Keratinocyte (primary cell): Measurements from ENCODE around the gene MGMT. TPM values are rescaled to one million over a fixed set of nuclear protein-coding genes. Genes with fewer than 3 reads are reported as not detected.

Experiments
- DNase-seq: peaks from one replicate; pipeline ENCODE4 v3.0.0-alpha.2; 2011; ENCODE audit warnings: low read depth, missing footprints, low spot score
- FAIRE-seq: peaks from 2 replicates; lab custom pipeline; 2011; peaks lifted over from hg19 to GRCh38; lab: Jason Lieb, UNC
- H2AFZ ChIP-seq: 2 replicates; pipeline ENCODE4 v1.6.0; 2012; ENCODE audit warnings: low read length, control low read depth, inconsistent platforms; ENCODE audit not compliant: control insufficient read depth
- H3K27ac ChIP-seq: 2 replicates; pipeline ENCODE4 v1.5.1; 2011; ENCODE audit warnings: low read length; ENCODE audit not compliant: control insufficient read depth, insufficient read depth
- H3K27me3 ChIP-seq: 3 replicates; pipeline ENCODE4 v1.6.0; 2011; ENCODE audit warnings: low read length; ENCODE audit not compliant: control insufficient read depth, insufficient read depth; ENCODE audit errors: extremely low read depth
- H3K36me3 ChIP-seq, 2 experiments: 2 replicates in 1 of 2; 3 replicates in 1 of 2; pipeline ENCODE4 v1.5.1; 2011; ENCODE audit warnings: low read length in 2 of 2, mild to moderate bottlenecking in 1 of 2; ENCODE audit not compliant: control insufficient read depth in 2 of 2, insufficient read depth in 2 of 2; ENCODE audit errors: extremely low read depth in 1 of 2
- H3K4me1 ChIP-seq: 3 replicates; pipeline ENCODE4 v1.5.1; 2011; ENCODE audit warnings: low read length; ENCODE audit not compliant: control insufficient read depth, insufficient read depth; ENCODE audit errors: extremely low read depth
- H3K4me2 ChIP-seq: 3 replicates; pipeline ENCODE4 v1.6.0; 2011; ENCODE audit warnings: low read depth, low read length; ENCODE audit not compliant: control insufficient read depth, insufficient read depth; ENCODE audit errors: extremely low read depth
- H3K4me3 ChIP-seq, 3 experiments: fragments of 200-600 bp in 1 of 3; sonication (generic) in 1 of 3; 2 replicates in 2 of 3; 3 replicates in 1 of 3; pipeline ENCODE4 v1.5.1; 2011 to 2016; ENCODE audit warnings: low read length in 3 of 3, mild to moderate bottlenecking in 3 of 3, control low read depth in 2 of 3, inconsistent platforms in 1 of 3, low read depth in 1 of 3, mixed read lengths in 1 of 3, mixed run types in 1 of 3, moderate library complexity in 1 of 3; ENCODE audit not compliant: control insufficient read depth in 2 of 3, insufficient read depth in 2 of 3; ENCODE audit errors: extremely low read depth in 1 of 3
- H3K79me2 ChIP-seq: 2 replicates; pipeline ENCODE4 v1.6.0; 2012; ENCODE audit warnings: low read length; ENCODE audit not compliant: control insufficient read depth, insufficient read depth
- H3K9ac ChIP-seq: 3 replicates; pipeline ENCODE4 v1.6.0; 2011; ENCODE audit warnings: low read length; ENCODE audit not compliant: control insufficient read depth, insufficient read depth; ENCODE audit errors: extremely low read depth
- H3K9me1 ChIP-seq: 3 replicates; pipeline ENCODE4 v1.6.0; 2011; ENCODE audit warnings: low read length; ENCODE audit not compliant: control insufficient read depth, insufficient read depth; ENCODE audit errors: extremely low read depth
- H3K9me3 ChIP-seq: 2 replicates; pipeline ENCODE4 v1.5.1; 2012; ENCODE audit warnings: low read depth, low read length; ENCODE audit not compliant: control insufficient read depth
- H4K20me1 ChIP-seq: 3 replicates; pipeline ENCODE4 v1.6.0; 2011; ENCODE audit warnings: low read length; ENCODE audit not compliant: control insufficient read depth, insufficient read depth; ENCODE audit errors: extremely low read depth
- CTCF ChIP-seq, 3 experiments: IDR thresholded peaks in 1 of 3; conservative IDR thresholded peaks in 1 of 3; optimal IDR thresholded peaks in 1 of 3; 2 replicates in 2 of 3; 3 replicates in 1 of 3; pipeline versions ENCODE3 to v1.5.1; 2011; ENCODE audit warnings: low read length in 3 of 3, mild to moderate bottlenecking in 3 of 3, moderate library complexity in 2 of 3, control low read depth in 1 of 3, inconsistent platforms in 1 of 3; ENCODE audit not compliant: insufficient read depth in 2 of 3; ENCODE audit errors: extremely low read depth in 1 of 3
- EZH2 ChIP-seq: IDR thresholded peaks from one replicate; pipeline ENCODE4 v1.6.1; 2012; ENCODE audit warnings: inconsistent platforms, mild to moderate bottlenecking, low read length, moderate library complexity
- dilution Hi-C: fragments of 300-500 bp; cut with MboI; formaldehyde crosslinking; loops from one replicate; pipeline ENCODE4 v1.7.0; 2020; ENCODE audit warnings: low sequenced_read_pairs; ENCODE audit not compliant: extremely low pct_ligation_motif_present
- polyA plus RNA-seq, 5 experiments: library from polyadenylated mRNA; depleted of rRNA in 3 of 5; stranded (reverse) in 3 of 5; stranded (forward) in 1 of 5; unstranded in 1 of 5; fragments of >200 nt; gene quantifications; 1 replicate in 1 of 5; 2 replicates in 3 of 5; 3 replicates in 1 of 5; pipeline versions ENCODE4 v1.2.1 to v1.2.3, GENCODE V29; 2011 to 2012; ENCODE audit warnings: missing spikeins in 2 of 5, low read depth in 1 of 5, low replicate concordance in 1 of 5

Gene MGMT
- polyA plus RNA-seq, 1 donor (not counting 4 experiments of a cell fraction or from before 2014, with no cell fraction given) = 15.2 TPM

DNA sequence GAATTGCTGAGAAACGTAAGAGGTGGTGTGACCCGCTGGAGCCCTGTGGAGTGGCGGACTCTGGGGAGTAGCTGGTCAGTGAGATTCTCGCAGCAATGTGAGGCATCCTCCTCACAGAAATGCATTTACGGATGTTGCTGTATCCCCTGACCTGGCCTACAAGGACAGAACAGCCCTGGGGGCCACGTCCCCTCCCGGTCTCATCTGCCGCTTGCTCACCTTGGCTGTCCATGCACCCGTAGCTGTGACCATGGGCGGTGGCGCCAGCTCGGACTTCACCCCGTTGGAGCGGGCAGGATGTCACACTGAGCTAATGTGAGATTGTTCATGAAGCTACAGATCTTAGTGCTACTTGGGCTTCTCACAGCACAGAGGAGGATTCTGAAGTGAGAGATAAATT is 303.2 kb downstream of the MGMT start:
- Histone ChIP-seq H3K9me1 (no peaks in the 10 kb centered on the region), H3K4me2 (no peak overlapping the region), H3K27ac (no peak overlapping the region), H3K36me3 (peaks cover 0 to 2% of the 10 kb centered on the region in 2 experiments), H3K4me1 (no peaks in the 10 kb centered on the region), H3K79me2 (no peaks in the 10 kb centered on the region), H2AFZ (no peak overlapping the region), H3K9ac (no peak overlapping the region), H4K20me1 (no peaks in the 10 kb centered on the region), H3K27me3 (no peaks in the 10 kb centered on the region), H3K9me3 (no peaks in the 10 kb centered on the region), H3K4me3 (no peak overlapping the region)
- no peak for TF ChIP-seq CTCF (optimal IDR thresholded peaks at IDR 0.05 in 1 of 3, IDR thresholded peaks at IDR 0.05 in 1 of 3, conservative IDR thresholded peaks at IDR 0.05 in 1 of 3; ENCODE audit: extremely low read depth in 1 of 3, insufficient read depth in 2 of 3, low read length in 3 of 3)
- no peak for TF ChIP-seq EZH2
- DNase-seq = no peak
- dilution Hi-C loops = no loop called here
- no peak for FAIRE-seq

- Histone ChIP-seq H4K20me1 (no peaks in the 10 kb centered on the region), H3K79me2 (no peaks in the 10 kb centered on the region), H3K27ac (no peak overlapping the region), H2AFZ (no peak overlapping the region), H3K36me3 (peaks cover 0 to 2% of the 10 kb centered on the region in 2 experiments), H3K4me2 (no peak overlapping the region), H3K4me1 (no peaks in the 10 kb centered on the region), H3K9ac (no peak overlapping the region), H3K27me3 (no peaks in the 10 kb centered on the region), H3K9me3 (peaks cover 3% of the 10 kb centered on the region), H3K9me1 (no peaks in the 10 kb centered on the region), H3K4me3 (no peak overlapping the region)
- DNase-seq (no peak), FAIRE-seq (no peak)
- dilution Hi-C loops = no loop called here
- no peak for TF ChIP-seq EZH2
These were observed 304.0 kb downstream of the MGMT start for GRCh38 chr10:129771024-129771423.

GRCh38 chr10:129771576-129771975 is 304.5 kb downstream of the MGMT start:
- FAIRE-seq = no peak
- H4K20me1 ChIP-seq = no peaks in the 10 kb centered on the region
- no peak for DNase-seq
- TF ChIP-seq EZH2 = no peak
- TF ChIP-seq CTCF (optimal IDR thresholded peaks at IDR 0.05 in 1 of 3, IDR thresholded peaks at IDR 0.05 in 1 of 3, conservative IDR thresholded peaks at IDR 0.05 in 1 of 3; ENCODE audit: extremely low read depth in 1 of 3, insufficient read depth in 2 of 3, low read length in 3 of 3) = no peak
- no peaks in the 10 kb centered on the region for H3K79me2 ChIP-seq
- no peak overlapping the region for H2AFZ ChIP-seq
- H3K27me3 ChIP-seq = no peaks in the 10 kb centered on the region
- H3K9ac ChIP-seq = no peak overlapping the region
- H3K4me2 ChIP-seq = no peak overlapping the region
- no peaks in the 10 kb centered on the region for H3K9me1 ChIP-seq
- dilution Hi-C loops = no loop called here
- no peaks in the 10 kb centered on the region for H3K4me1 ChIP-seq
- no peak overlapping the region for H3K4me3 ChIP-seq
- H3K36me3 ChIP-seq = peaks cover 0 to 2% of the 10 kb centered on the region in 2 experiments
- H3K9me3 ChIP-seq = peaks cover 3% of the 10 kb centered on the region
- no peak overlapping the region for H3K27ac ChIP-seq
